Lower lobe of right lung (tissue), 2 donors: Measurements from ENCODE around the gene ADAMTS2. TPM values are rescaled to one million over a fixed set of nuclear protein-coding genes. Genes with fewer than 3 reads are reported as not detected.

ENCODE experiments used
- ATAC-seq, 2 donors: fragments of 200-7000 bp; cut with Tn5 transposase; one replicate each; pipeline ENCODE4 v1.9.1; 2020 to 2022; ENCODE audit warnings: mild to moderate bottlenecking in 2 of 2, moderate library complexity in 2 of 2
- DNase-seq: peaks from one replicate; pipeline ENCODE4 v3.0.0-alpha.2; 2020
- H3K27ac ChIP-seq: fragments of 200-600 bp; one replicate; pipeline ENCODE4 v1.8.0; 2022
- H3K27me3 ChIP-seq: fragments of 200-600 bp; one replicate; pipeline ENCODE4 v1.8.0; 2022; ENCODE audit warnings: low read depth
- H3K36me3 ChIP-seq: fragments of 200-600 bp; one replicate; pipeline ENCODE4 v1.8.0; 2022; ENCODE audit warnings: mild to moderate bottlenecking
- H3K4me1 ChIP-seq: fragments of 200-600 bp; one replicate; pipeline ENCODE4 v1.8.0; 2022
- H3K4me3 ChIP-seq: fragments of 200-600 bp; one replicate; pipeline ENCODE4 v1.8.0; 2022; ENCODE audit warnings: mild to moderate bottlenecking
- H3K9me3 ChIP-seq: fragments of 200-600 bp; one replicate; pipeline ENCODE4 v1.8.0; 2022
- intact Hi-C: fragments of 100-400 bp; cut with DNase I; formaldehyde crosslinking; loops from one replicate; pipeline ENCODE4 v1.11.0; 2022
- total RNA-seq: library from RNA; stranded (reverse); fragmentation: NEBNext Ultra II Directional; extraction: Animal tissue kit (Norgen Biotek cat#: 25700); gene quantifications from one replicate; pipeline ENCODE4 v1.2.1, GENCODE V29; 2021
- TF ChIP-seq, protein P1 (sequence below): fragments of 200-600 bp; IDR thresholded peaks from one replicate; pipeline ENCODE4 v1.8.0; 2022; ENCODE audit warnings: antibody characterized with exemption, mild to moderate bottlenecking
- donor health status: DM: no; HTN: yes; CAD: no; lungs with severe emphysema.

The ADAMTS2 gene
- total RNA-seq, 1 donor from 2014 or later = 13.0 TPM

GRCh38 chr5:179208706-179209358 is 136.4 kb downstream of the ADAMTS2 start:
- Histone ChIP-seq H3K36me3 (no peaks in the 10 kb centered on the region), H3K27ac (no peak overlapping the region), H3K4me1 (no peaks in the 10 kb centered on the region), H3K9me3 (no peaks in the 10 kb centered on the region), H3K27me3 (no peaks in the 10 kb centered on the region), H3K4me3 (no peak overlapping the region)
- ATAC-seq (peak in 1 of 2 donors; percentile 3), DNase-seq (no peak)
- intact Hi-C loops = no loop called here
- TF ChIP-seq, protein P1, sequence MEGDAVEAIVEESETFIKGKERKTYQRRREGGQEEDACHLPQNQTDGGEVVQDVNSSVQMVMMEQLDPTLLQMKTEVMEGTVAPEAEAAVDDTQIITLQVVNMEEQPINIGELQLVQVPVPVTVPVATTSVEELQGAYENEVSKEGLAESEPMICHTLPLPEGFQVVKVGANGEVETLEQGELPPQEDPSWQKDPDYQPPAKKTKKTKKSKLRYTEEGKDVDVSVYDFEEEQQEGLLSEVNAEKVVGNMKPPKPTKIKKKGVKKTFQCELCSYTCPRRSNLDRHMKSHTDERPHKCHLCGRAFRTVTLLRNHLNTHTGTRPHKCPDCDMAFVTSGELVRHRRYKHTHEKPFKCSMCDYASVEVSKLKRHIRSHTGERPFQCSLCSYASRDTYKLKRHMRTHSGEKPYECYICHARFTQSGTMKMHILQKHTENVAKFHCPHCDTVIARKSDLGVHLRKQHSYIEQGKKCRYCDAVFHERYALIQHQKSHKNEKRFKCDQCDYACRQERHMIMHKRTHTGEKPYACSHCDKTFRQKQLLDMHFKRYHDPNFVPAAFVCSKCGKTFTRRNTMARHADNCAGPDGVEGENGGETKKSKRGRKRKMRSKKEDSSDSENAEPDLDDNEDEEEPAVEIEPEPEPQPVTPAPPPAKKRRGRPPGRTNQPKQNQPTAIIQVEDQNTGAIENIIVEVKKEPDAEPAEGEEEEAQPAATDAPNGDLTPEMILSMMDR = no peak

DNA sequence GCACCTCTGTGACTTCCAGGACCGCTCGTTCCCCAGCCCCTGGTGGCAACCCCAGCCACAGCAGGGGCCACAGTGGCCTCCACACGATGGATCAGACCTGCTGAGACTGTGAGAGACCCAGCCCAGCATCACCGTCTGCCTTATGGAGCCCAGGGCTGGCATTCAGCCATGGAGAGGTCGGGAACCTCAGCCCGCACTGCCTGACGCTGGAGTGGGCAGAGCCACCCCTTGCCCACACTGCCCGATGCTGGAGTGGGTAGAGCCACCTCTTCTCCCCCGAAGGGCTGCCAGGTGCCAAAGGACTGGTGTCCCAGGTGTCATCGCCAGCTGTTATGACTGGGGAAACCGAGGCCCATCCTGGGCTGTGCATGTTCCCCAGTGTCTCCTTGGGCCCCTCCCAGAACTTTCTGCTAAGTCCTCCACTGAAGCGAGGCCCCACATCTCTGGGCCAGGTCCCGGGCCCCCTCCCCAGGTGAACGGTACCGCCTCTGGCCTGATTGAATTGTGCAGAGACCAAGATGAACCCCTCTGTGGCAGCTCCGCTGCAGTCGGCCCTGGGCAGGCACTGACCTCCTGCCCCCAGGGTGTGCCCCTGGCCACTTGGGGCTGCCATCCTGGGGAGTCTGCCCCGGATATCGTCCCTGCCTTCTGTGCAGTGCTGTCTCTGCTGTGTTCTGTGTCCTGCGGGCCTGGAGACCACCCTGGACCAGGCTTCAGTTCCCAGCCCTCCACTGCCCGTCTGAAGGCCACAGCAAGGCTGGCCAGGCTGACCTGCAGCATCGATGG is 137.1 kb downstream of the ADAMTS2 start:
- no peak for ATAC-seq
- TF ChIP-seq, protein P1 = no peak

GRCh38 chr5:179207470-179207869 is 137.8 kb downstream of the ADAMTS2 start:
- ATAC-seq (no peak), DNase-seq (no peak)
- no peak overlapping the region for H3K4me3 ChIP-seq
- no peaks in the 10 kb centered on the region for H3K9me3 ChIP-seq
- no peaks in the 10 kb centered on the region for H3K4me1 ChIP-seq
- TF ChIP-seq, protein P1 = no peak
- intact Hi-C loops = no loop called here
- H3K36me3 ChIP-seq = no peaks in the 10 kb centered on the region
- no peak overlapping the region for H3K27ac ChIP-seq
- H3K27me3 ChIP-seq = no peaks in the 10 kb centered on the region

More for the DNA sequence above, 137.1 kb downstream of the ADAMTS2 start:
- H3K4me1 ChIP-seq = no peaks in the 10 kb centered on the region
- H3K36me3 ChIP-seq = no peaks in the 10 kb centered on the region
- no peaks in the 10 kb centered on the region for H3K9me3 ChIP-seq
- DNase-seq = no peak
- intact Hi-C loops = no loop called here
- H3K4me3 ChIP-seq = no peak overlapping the region
- H3K27me3 ChIP-seq = no peaks in the 10 kb centered on the region
- H3K27ac ChIP-seq = no peak overlapping the region

- DNase-seq = no peak
- H3K9me3 ChIP-seq = no peaks in the 10 kb centered on the region
- H3K36me3 ChIP-seq = no peaks in the 10 kb centered on the region
- H3K27ac ChIP-seq = no peak overlapping the region
- TF ChIP-seq, protein P1 = no peak
- H3K4me3 ChIP-seq = no peak overlapping the region
- no peaks in the 10 kb centered on the region for H3K4me1 ChIP-seq
- H3K27me3 ChIP-seq = no peaks in the 10 kb centered on the region
- ATAC-seq = no peak
- intact Hi-C loops = no loop called here
Measured at GRCh38 chr5:179206366-179206765, 138.9 kb downstream of the ADAMTS2 start.

DNA sequence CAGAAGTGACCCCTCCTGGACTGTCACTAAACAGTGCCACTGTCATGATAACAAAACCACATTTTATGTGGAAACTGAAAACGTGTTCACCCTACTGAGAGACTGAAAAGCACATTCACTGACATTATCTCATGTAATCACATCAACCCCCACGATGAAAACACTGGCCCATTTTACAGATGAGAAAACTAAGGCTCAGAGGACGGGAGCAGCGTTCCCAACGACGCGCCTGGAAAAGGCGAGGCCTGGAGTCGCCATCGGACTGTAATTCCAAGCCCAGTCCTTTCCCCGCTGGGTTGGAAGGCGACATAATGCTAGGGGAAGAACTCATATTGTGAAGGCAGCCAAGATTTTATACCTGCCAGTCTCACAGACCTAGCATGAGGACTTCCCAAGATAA is 140.0 kb downstream of the ADAMTS2 start:
- H3K4me3 ChIP-seq = no peak overlapping the region
- no peaks in the 10 kb centered on the region for H3K36me3 ChIP-seq
- DNase-seq = no peak
- no peak for ATAC-seq
- H3K4me1 ChIP-seq = no peaks in the 10 kb centered on the region
- no peaks in the 10 kb centered on the region for H3K27me3 ChIP-seq
- H3K9me3 ChIP-seq = no peaks in the 10 kb centered on the region
- TF ChIP-seq, protein P1 = no peak
- intact Hi-C loops = no loop called here
- no peak overlapping the region for H3K27ac ChIP-seq
